Endothelial cell of umbilical vein (primary cell): ENCODE measurements around the gene CPEB1. TPM values are rescaled to one million over a fixed set of nuclear protein-coding genes. Genes with fewer than 3 reads are reported as not detected.

Source experiments
- BruUV-seq: library from RNA; stranded (reverse); fragments of 400-500 nt; replicated peaks from 2 replicates; lab custom pipeline; 2021; lab: Mats Ljungman, UMichigan
- CTCF ChIA-PET: fragments of 300-600, 350-600 bp; sonication (Branson Sonifier 250); formaldehyde crosslinking; loops from one replicate; lab custom pipeline; 2021; ENCODE audit warnings: antibody characterized with exemption, inconsistent platforms; lab: Charles Lee
- POLR2A ChIA-PET: fragments of 300-600, 350-600 bp; sonication (Branson Sonifier 250); formaldehyde crosslinking; loops from one replicate; lab custom pipeline; 2021; ENCODE audit warnings: antibody characterized with exemption, inconsistent platforms; lab: Charles Lee
- DNase-seq: peaks from one replicate; pipeline ENCODE4 v3.0.0-alpha.2; 2011; ENCODE audit warnings: low read depth, low spot score
- FAIRE-seq: peaks from 2 replicates; lab custom pipeline; 2011; peaks lifted over from hg19 to GRCh38; lab: Jason Lieb, UNC
- H2AFZ ChIP-seq: 2 replicates; pipeline ENCODE4 v1.6.0; 2012; ENCODE audit warnings: low read depth, low read length, control low read depth, inconsistent platforms
- H3K27ac ChIP-seq: 2 replicates; pipeline ENCODE4 v1.5.1; 2011; ENCODE audit warnings: low read depth, mild to moderate bottlenecking, control low read depth, low read length, moderate library complexity; ENCODE audit not compliant: insufficient read depth
- H3K27me3 ChIP-seq, 2 experiments: 2 replicates each; pipeline versions ENCODE4 v1.6.0 to v1.6.1; 2011; ENCODE audit warnings: low read length in 2 of 2, mixed read lengths in 1 of 2; ENCODE audit not compliant: control insufficient read depth in 2 of 2, insufficient read depth in 2 of 2
- H3K36me3 ChIP-seq, 2 experiments: 2 replicates in 1 of 2; 3 replicates in 1 of 2; pipeline ENCODE4 v1.5.1; 2011; ENCODE audit warnings: low read length in 2 of 2, mild to moderate bottlenecking in 1 of 2, moderate library complexity in 1 of 2; ENCODE audit not compliant: control insufficient read depth in 2 of 2, insufficient read depth in 2 of 2; ENCODE audit errors: extremely low read depth in 1 of 2
- H3K4me1 ChIP-seq: 3 replicates; pipeline ENCODE4 v1.5.1; 2011; ENCODE audit warnings: mild to moderate bottlenecking, low read length; ENCODE audit not compliant: control insufficient read depth, insufficient read depth; ENCODE audit errors: extremely low read depth
- H3K4me2 ChIP-seq: 2 replicates; pipeline ENCODE4 v1.6.1; 2011; ENCODE audit warnings: low read length, control low read depth, mixed read lengths; ENCODE audit not compliant: insufficient read depth
- H3K4me3 ChIP-seq, 3 experiments: fragments of 200-600 bp in 1 of 3; sonication (generic), shearing (Covaris generic) in 1 of 3; replicated peaks in 1 of 3; 2 replicates each; pipeline ENCODE4 v1.5.1; 2011 to 2016; ENCODE audit warnings: control low read depth in 3 of 3, low read length in 3 of 3, mild to moderate bottlenecking in 2 of 3, inconsistent platforms in 1 of 3, low read depth in 1 of 3, moderate library complexity in 1 of 3; ENCODE audit not compliant: insufficient read depth in 1 of 3
- H3K79me2 ChIP-seq: 2 replicates; pipeline ENCODE4 v1.6.0; 2012; ENCODE audit warnings: low read length, inconsistent platforms; ENCODE audit not compliant: control insufficient read depth, insufficient read depth
- H3K9ac ChIP-seq: replicated peaks from 2 replicates; pipeline ENCODE3; 2011; ENCODE audit warnings: low read length, control low read depth; ENCODE audit not compliant: insufficient read depth; ENCODE audit errors: extremely low read depth
- H3K9me1 ChIP-seq: replicated peaks from 3 replicates; pipeline ENCODE4 v1.6.0; 2011; ENCODE audit warnings: mild to moderate bottlenecking, low read length; ENCODE audit not compliant: control insufficient read depth, insufficient read depth; ENCODE audit errors: extremely low read depth
- H3K9me3 ChIP-seq: replicated peaks from 2 replicates; pipeline ENCODE4 v1.5.1; 2012; ENCODE audit warnings: low read length, inconsistent platforms; ENCODE audit not compliant: control insufficient read depth, insufficient read depth
- H4K20me1 ChIP-seq: replicated peaks from 2 replicates; pipeline ENCODE3; 2011; ENCODE audit warnings: mild to moderate bottlenecking, low read length; ENCODE audit not compliant: control insufficient read depth, insufficient read depth; ENCODE audit errors: extremely low read depth
- CTCF ChIP-seq, 2 donors: IDR thresholded peaks; 1 replicate in 1 of 2; 2 replicates in 1 of 2; pipeline ENCODE4 v1.5.1; 2011; ENCODE audit warnings: low read length in 2 of 2, mild to moderate bottlenecking in 2 of 2, moderate library complexity in 2 of 2, control low read depth in 1 of 2, inconsistent platforms in 1 of 2, low read depth in 1 of 2; ENCODE audit not compliant: insufficient read depth in 1 of 2; ENCODE audit errors: extremely low read depth in 1 of 2
- FOS ChIP-seq: IDR thresholded peaks from 2 replicates; pipeline ENCODE4 v1.6.1; 2011; ENCODE audit warnings: mild to moderate bottlenecking, low read length, moderate library complexity, borderline replicate concordance; ENCODE audit not compliant: insufficient read depth
- GATA2 ChIP-seq: IDR thresholded peaks from 2 replicates; pipeline ENCODE4 v1.7.0; 2011; ENCODE audit warnings: low read depth, mild to moderate bottlenecking, moderate library complexity, mixed read lengths, low read length; ENCODE audit not compliant: insufficient read length, insufficient read depth
- JUN ChIP-seq: IDR thresholded peaks from 2 replicates; pipeline ENCODE4 v1.6.1; 2011; ENCODE audit warnings: borderline replicate concordance, low read depth; ENCODE audit not compliant: insufficient read length, insufficient read depth
- MYC ChIP-seq: IDR thresholded peaks from one replicate; pipeline ENCODE4 v1.6.1; 2011; ENCODE audit warnings: mild to moderate bottlenecking, low read depth, low read length
- POLR2AphosphoS5 ChIP-seq: IDR thresholded peaks from 2 replicates; pipeline ENCODE4 v1.6.1; 2012; ENCODE audit warnings: low read depth, mild to moderate bottlenecking, control low read depth, low read length, moderate library complexity; ENCODE audit not compliant: insufficient read depth
- dilution Hi-C: fragments of 300-500 bp; cut with MboI; formaldehyde crosslinking; loops from one replicate; pipeline ENCODE4 v1.15.0; 2019; ENCODE audit warnings: low sequenced_read_pairs; ENCODE audit not compliant: extremely low pct_ligation_motif_present
- intact Hi-C: fragments of 100-400 bp; cut with micrococcal nuclease; formaldehyde crosslinking; loops from one replicate; pipeline ENCODE4 v1.10.0; 2022
- polyA plus RNA-seq, 4 experiments: library from polyadenylated mRNA; depleted of rRNA in 3 of 4; stranded (reverse) in 3 of 4; unstranded in 1 of 4; fragments of >200 nt; gene quantifications; 2 replicates each; pipeline versions ENCODE4 v1.2.1 to v1.2.3, GENCODE V29; 2011 to 2012; ENCODE audit warnings: missing spikeins in 1 of 4
- total RNA-seq: library from RNA; stranded (reverse); gene quantifications from 2 replicates; pipeline ENCODE4 v1.2.3, GENCODE V29; 2021
- TF ChIP-seq, protein P1 (sequence below): IDR thresholded peaks from 2 replicates; pipeline ENCODE4 v1.6.1; 2011; ENCODE audit not compliant: insufficient read depth, insufficient read length

CPEB1 gene
- total and polyA plus RNA-seq, 2 donors (not counting 3 experiments of a cell fraction or from before 2014, with no cell fraction given), result not detected

DNA sequence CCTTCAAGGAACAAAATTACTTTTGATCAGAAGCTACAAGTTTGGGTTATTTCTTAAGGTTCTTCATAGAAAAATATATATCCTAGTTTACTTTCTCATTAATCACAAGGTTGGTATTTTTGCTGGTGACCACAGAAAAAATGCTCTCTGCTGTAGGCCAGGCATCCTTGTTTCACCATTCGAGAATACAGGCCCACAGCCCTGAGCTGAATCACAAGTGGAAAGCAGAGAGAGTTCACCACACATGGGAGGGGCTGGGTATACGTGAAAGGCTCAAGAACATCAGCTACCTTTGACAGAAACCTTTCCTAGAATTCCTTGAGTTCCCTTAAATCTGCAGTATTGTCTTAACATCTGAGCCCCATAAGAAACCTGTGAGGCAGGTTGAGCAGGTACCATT is 23.2 kb downstream of the CPEB1 start:
- no peaks in the 10 kb centered on the region for H4K20me1 ChIP-seq
- no peaks in the 10 kb centered on the region for H3K36me3 ChIP-seq
- CTCF ChIA-PET, result interaction anchor here (1.2 kb wide), 1 partner anchor 18 kb away, joined by 3 read pairs; no protein-coding TSS in a partner anchor
- intact Hi-C loops, result no loop called here
- no peaks in the 10 kb centered on the region for H3K4me1 ChIP-seq
- H3K4me2 ChIP-seq, result no peak overlapping the region
- no peak overlapping the region for H2AFZ ChIP-seq
- DNase-seq (no peak), FAIRE-seq (no peak)
- H3K9me3 ChIP-seq, result no peaks in the 10 kb centered on the region
- no peaks in the 10 kb centered on the region for H3K27me3 ChIP-seq
- no peak for TF ChIP-seq CTCF (IDR thresholded peaks at IDR 0.05; ENCODE audit: extremely low read depth in 1 of 2, insufficient read depth in 1 of 2, low read depth in 1 of 2, low read length in 2 of 2)
- no peak for TF ChIP-seq MYC
- no peak for TF ChIP-seq FOS
- no peak for TF ChIP-seq POLR2AphosphoS5
- TF ChIP-seq JUN, result no peak
- TF ChIP-seq, protein P1, sequence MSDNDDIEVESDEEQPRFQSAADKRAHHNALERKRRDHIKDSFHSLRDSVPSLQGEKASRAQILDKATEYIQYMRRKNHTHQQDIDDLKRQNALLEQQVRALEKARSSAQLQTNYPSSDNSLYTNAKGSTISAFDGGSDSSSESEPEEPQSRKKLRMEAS, result no peak
- no peak for TF ChIP-seq GATA2
- POLR2A ChIA-PET, result interaction anchor here (0.6 kb wide), 1 partner anchor 1460 kb away, joined by 3 read pairs; no protein-coding TSS in a partner anchor
- no peak overlapping the region for H3K4me3 ChIP-seq
- H3K27ac ChIP-seq, result no peak overlapping the region
- no peak overlapping the region for H3K9ac ChIP-seq
- no peaks in the 10 kb centered on the region for H3K9me1 ChIP-seq
- dilution Hi-C loops, result no loop called here
- BruUV-seq, result no TSS peak
- H3K79me2 ChIP-seq, result no peaks in the 10 kb centered on the region
